Measurements from ENCODE around the gene TMEM229A.

DNA sequence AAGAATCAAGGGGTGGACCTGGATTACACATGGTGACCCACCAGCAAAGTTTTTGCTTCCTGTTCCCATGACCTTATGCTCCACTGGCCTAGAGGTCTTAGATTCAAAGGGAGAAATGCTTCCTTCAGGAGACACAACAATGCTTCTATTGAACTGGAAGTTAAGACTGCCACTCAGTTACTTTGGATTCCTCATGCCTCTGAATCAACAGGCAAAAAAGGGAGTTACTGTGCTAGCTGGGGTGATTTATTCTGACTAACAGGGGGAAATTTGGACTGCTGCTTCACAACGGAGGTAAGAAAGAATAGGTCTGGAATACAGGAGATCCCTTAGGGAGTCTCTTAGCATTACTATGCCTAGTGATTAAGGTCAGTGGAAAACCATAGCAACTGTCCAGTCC is 10.3 kb downstream of the TMEM229A start:
- TF ChIP-seq, protein P1, sequence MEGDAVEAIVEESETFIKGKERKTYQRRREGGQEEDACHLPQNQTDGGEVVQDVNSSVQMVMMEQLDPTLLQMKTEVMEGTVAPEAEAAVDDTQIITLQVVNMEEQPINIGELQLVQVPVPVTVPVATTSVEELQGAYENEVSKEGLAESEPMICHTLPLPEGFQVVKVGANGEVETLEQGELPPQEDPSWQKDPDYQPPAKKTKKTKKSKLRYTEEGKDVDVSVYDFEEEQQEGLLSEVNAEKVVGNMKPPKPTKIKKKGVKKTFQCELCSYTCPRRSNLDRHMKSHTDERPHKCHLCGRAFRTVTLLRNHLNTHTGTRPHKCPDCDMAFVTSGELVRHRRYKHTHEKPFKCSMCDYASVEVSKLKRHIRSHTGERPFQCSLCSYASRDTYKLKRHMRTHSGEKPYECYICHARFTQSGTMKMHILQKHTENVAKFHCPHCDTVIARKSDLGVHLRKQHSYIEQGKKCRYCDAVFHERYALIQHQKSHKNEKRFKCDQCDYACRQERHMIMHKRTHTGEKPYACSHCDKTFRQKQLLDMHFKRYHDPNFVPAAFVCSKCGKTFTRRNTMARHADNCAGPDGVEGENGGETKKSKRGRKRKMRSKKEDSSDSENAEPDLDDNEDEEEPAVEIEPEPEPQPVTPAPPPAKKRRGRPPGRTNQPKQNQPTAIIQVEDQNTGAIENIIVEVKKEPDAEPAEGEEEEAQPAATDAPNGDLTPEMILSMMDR (IDR thresholded peaks at IDR 0.05; ENCODE audit: poor library complexity) = no peak
- TF ChIP-seq EZH2 (IDR thresholded peaks at IDR 0.05; ENCODE audit: borderline replicate concordance) = no peak

Data from hepatocyte (in vitro differentiated cells).